ENCODE results near the gene WRNIP1.

DNA sequence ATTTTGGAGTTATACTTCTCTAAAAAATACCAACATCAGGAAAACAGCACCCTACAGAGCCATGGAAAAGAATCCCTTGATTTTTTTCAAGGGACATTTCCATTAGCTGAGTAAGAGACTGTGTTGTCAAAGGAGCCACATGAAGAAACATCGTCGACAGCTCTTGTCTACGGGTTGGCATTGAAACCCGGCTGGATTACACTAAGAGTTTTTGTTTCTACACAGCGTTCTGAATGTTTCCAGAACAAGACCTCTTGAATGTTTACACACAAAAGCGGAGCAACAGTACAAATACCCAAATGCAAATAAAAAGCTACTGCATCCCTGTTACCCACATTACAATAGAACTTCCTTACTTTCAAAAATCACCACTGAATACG is 12.1 kb upstream of the WRNIP1 start:
- TF ChIP-seq CTCF (IDR thresholded peaks at IDR 0.05; ENCODE audit: insufficient read depth, low read length, poor library complexity, severe bottlenecking) (no peak), EZH2phosphoT487 (conservative IDR thresholded peaks at IDR 0.05; ENCODE audit: low read length) (no peak)
